Prostate gland (tissue), 2 donors: ENCODE data around the gene CAPN8. TPM values are rescaled to one million over a fixed set of nuclear protein-coding genes. Genes with fewer than 3 reads are reported as not detected.

Experiments used
- DNase-seq: peaks from one replicate; pipeline ENCODE4 v3.0.0-alpha.2; 2019; ENCODE audit warnings: low spot score
- H3K27ac ChIP-seq, 2 donors: fragments of 200-600 bp; sonication (generic); 2 replicates each; pipeline ENCODE4 v1.5.1; 2017 to 2019
- H3K27me3 ChIP-seq: fragments of 200-600 bp; sonication (generic); replicated peaks from 2 replicates; pipeline ENCODE4 v1.5.1; 2019; ENCODE audit not compliant: insufficient read depth
- H3K36me3 ChIP-seq, 2 donors: fragments of 200-600 bp; sonication (generic); 1 replicate in 1 of 2; 2 replicates in 1 of 2; pipeline versions ENCODE4 v1.5.1 to v1.8.1; 2017 to 2019
- H3K4me1 ChIP-seq: fragments of 200-600 bp; sonication (generic); replicated peaks from 2 replicates; pipeline ENCODE4 v1.5.1; 2019
- H3K4me3 ChIP-seq, 2 donors: fragments of 200-600 bp; sonication (generic); 2 replicates each; pipeline ENCODE4 v1.5.1; 2017 to 2019
- H3K9me3 ChIP-seq: fragments of 200-600 bp; sonication (generic); 2 replicates; pipeline ENCODE4 v1.5.1; 2017
- CTCF ChIP-seq, 4 experiments: fragments of 200-600 bp in 2 of 4; fragments of 450-650 bp in 2 of 4; sonication (generic) in 2 of 4; IDR thresholded peaks; 1 replicate in 3 of 4; 2 replicates in 1 of 4; pipeline ENCODE4 v1.5.1; 2016 to 2019; ENCODE audit warnings: antibody characterized with exemption in 4 of 4, mild to moderate bottlenecking in 2 of 4, moderate library complexity in 2 of 4
- POLR2A ChIP-seq: fragments of 450-650 bp; IDR thresholded peaks from one replicate; pipeline ENCODE4 v1.6.1; 2016; ENCODE audit warnings: antibody characterized with exemption, mild to moderate bottlenecking
- POLR2AphosphoS5 ChIP-seq: sonication (generic); formaldehyde crosslinking; IDR thresholded peaks from one replicate; pipeline ENCODE4 v1.6.1; 2017; ENCODE audit warnings: antibody characterized with exemption
- WGBS: methylation state at CpG from one replicate; pipeline ENCODE4 v1.1.5; 2018; 5-methylcytosine and 5-hydroxymethylcytosine counted together
- intact Hi-C: fragments of 100-400 bp; cut with DNase I; formaldehyde crosslinking; loops from one replicate; pipeline ENCODE4 v1.14.2; 2022
- total RNA-seq, 2 donors: library from RNA; depleted of rRNA; stranded (reverse); fragments of >200 nt; gene quantifications; one replicate each; pipeline ENCODE4 v1.1.0, GENCODE V29; 2016

The CAPN8 gene
- total RNA-seq, 2 donors from 2014 or later, result 3.0 to 5.6 TPM

GRCh38 chr1:223712850-223713474 lies 47.5 kb upstream of the CAPN8 start:
- 6% methylated on average over 40 of the region's 40 CpGs for WGBS
- H3K4me1 ChIP-seq, result peaks cover 5% of the 10 kb centered on the region
- intact Hi-C loops, result loop anchor here (1.0 kb wide), 1 partner anchor 36 kb away; no protein-coding TSS in a partner anchor

GRCh38 chr1:223712194-223712849 lies 46.8 kb upstream of the CAPN8 start, which contains the start of gene CAPN2:
TSS of gene CAPN2 (plus strand) at chr1:223712539. CDS start at chr1:223712641, 102 bp downstream.
- whole genome bisulfite sequencing, result under 1% methylated on average over 38 of the region's 74 CpGs

More at GRCh38 chr1:223712850-223713474, 47.5 kb upstream of the CAPN8 start:
- H3K36me3 ChIP-seq, result no peaks in the 10 kb centered on the region
- no peaks in the 10 kb centered on the region for H3K9me3 ChIP-seq
- TF ChIP-seq POLR2AphosphoS5 (no peak), CTCF (IDR thresholded peaks at IDR 0.05) (no peak), POLR2A (no peak)
- H3K27me3 ChIP-seq, result no peaks in the 10 kb centered on the region
- H3K4me3 ChIP-seq, result peak overlapping the region; percentile 77 to 81
- H3K27ac ChIP-seq, result peak overlapping the region; percentile 91 to 92
- DNase-seq, result no peak

GRCh38 chr1:223711747-223712193 lies 46.3 kb upstream of the CAPN8 start:
- 73% methylated on average over 15 of the region's 15 CpGs for WGBS
- DNase-seq, result no peak
- Histone ChIP-seq H3K27ac (peak overlapping the region; percentile 91 to 92), H3K27me3 (no peaks in the 10 kb centered on the region), H3K36me3 (no peaks in the 10 kb centered on the region), H3K4me3 (peak overlapping the region; percentile 77 to 81), H3K4me1 (peaks cover 11% of the 10 kb centered on the region), H3K9me3 (no peaks in the 10 kb centered on the region)
- no peak for TF ChIP-seq POLR2AphosphoS5
- no peak for TF ChIP-seq CTCF (IDR thresholded peaks at IDR 0.05)
- no peak for TF ChIP-seq POLR2A
- intact Hi-C loops, result loop anchor here (1.0 kb wide), 1 partner anchor 38 kb away; no protein-coding TSS in a partner anchor

More at GRCh38 chr1:223712194-223712849, 46.8 kb upstream of the CAPN8 start, which contains the start of gene CAPN2:
- Histone ChIP-seq H3K36me3 (no peaks in the 10 kb centered on the region), H3K4me3 (peak within 1 kb of the TSS; percentile 77 to 81), H3K4me1 (peaks cover 11% of the 10 kb centered on the region), H3K27me3 (no peaks in the 10 kb centered on the region), H3K9me3 (no peaks in the 10 kb centered on the region), H3K27ac (peak within 1 kb of the TSS; percentile 91 to 92)
- intact Hi-C loops, result loop anchor here (1.0 kb wide), 1 partner anchor 37 kb away; no protein-coding TSS in a partner anchor
- DNase-seq, result peak; percentile 78
- TF ChIP-seq POLR2AphosphoS5 (no peak), CTCF (IDR thresholded peaks at IDR 0.05) (peak; percentile 70 to 94 (median 81)), POLR2A (peak; percentile 73)

- Histone ChIP-seq H3K9me3 (no peaks in the 10 kb centered on the region), H3K36me3 (no peaks in the 10 kb centered on the region), H3K4me3 (no peak overlapping the region), H3K27ac (no peak overlapping the region), H3K4me1 (peaks cover 11% of the 10 kb centered on the region), H3K27me3 (no peaks in the 10 kb centered on the region)
- 95% methylated on average over 1 of the region's 1 CpG for WGBS
- intact Hi-C loops, result no loop called here
- DNase-seq, result no peak
- TF ChIP-seq CTCF (IDR thresholded peaks at IDR 0.05) (no peak), POLR2A (no peak), POLR2AphosphoS5 (no peak)
These were observed 45.7 kb upstream of the CAPN8 start for GRCh38 chr1:223711173-223711572.
